SKM-1 (cell line): ENCODE data around the gene SAPCD1.

ENCODE experiments used
- DNase-seq: peaks from one replicate; lab custom pipeline; 2025; ENCODE audit not compliant: unreplicated experiment; lab: John Stamatoyannopoulos, UW

The SAPCD1 gene

GRCh38 chr6:31750411-31751022, 11.9 kb upstream of the SAPCD1 start:
- no peak for DNase-seq

- DNase-seq: no peak
Measured at GRCh38 chr6:31752739-31753319, 9.6 kb upstream of the SAPCD1 start.

- no peak for DNase-seq
Measured at GRCh38 chr6:31758281-31758680, 4.2 kb upstream of the SAPCD1 start.

GRCh38 chr6:31760790-31761189, 1.7 kb upstream of the SAPCD1 start:
- no peak for DNase-seq

- no peak for DNase-seq
Measured at GRCh38 chr6:31761343-31761742, 1.1 kb upstream of the SAPCD1 start.

- no peak for DNase-seq
Measured at GRCh38 chr6:31762878-31763618, 592 bp downstream of the SAPCD1 start.

- no peak for DNase-seq
Measured at GRCh38 chr6:31763619-31763940, 1.1 kb downstream of the SAPCD1 start.

- no peak for DNase-seq
Measured at GRCh38 chr6:31764198-31764597, 1.7 kb downstream of the SAPCD1 start.

GRCh38 chr6:31765559-31765909, 3.1 kb downstream of the SAPCD1 start:
- no peak for DNase-seq

- DNase-seq: no peak
Measured at GRCh38 chr6:31765910-31766794, 3.7 kb downstream of the SAPCD1 start.

GRCh38 chr6:31767096-31767645, 4.7 kb downstream of the SAPCD1 start:
- no peak for DNase-seq

- DNase-seq: no peak
Measured at GRCh38 chr6:31768363-31769257, 6.2 kb downstream of the SAPCD1 start.

- peak; percentile 68 for DNase-seq
Measured at GRCh38 chr6:31769684-31770371, 7.4 kb downstream of the SAPCD1 start.

GRCh38 chr6:31770860-31771259, 8.4 kb downstream of the SAPCD1 start:
- DNase-seq: no peak

- DNase-seq: no peak
Measured at GRCh38 chr6:31771992-31772358, 9.5 kb downstream of the SAPCD1 start.

- no peak for DNase-seq
Measured at GRCh38 chr6:31775184-31775583, 12.7 kb downstream of the SAPCD1 start.

- no peak for DNase-seq
Measured at GRCh38 chr6:31775633-31776484, 13.4 kb downstream of the SAPCD1 start.

- DNase-seq: no peak
Measured at GRCh38 chr6:31776485-31776988, 14.1 kb downstream of the SAPCD1 start.
